ENCODE results near the gene GIMAP2.

Gene GIMAP2

GRCh38 chr7:150717814-150718420 lies 32.4 kb downstream of the GIMAP2 start:
- Histone ChIP-seq H3K4me2 (ENCODE audit: low read length) (no peak overlapping the region), H4K20me1 (ENCODE audit: insufficient read depth, low read length) (no peaks in the 10 kb centered on the region), H3K4me1 (ENCODE audit: insufficient read depth, low read length, severe bottlenecking) (no peaks in the 10 kb centered on the region), H2AFZ (ENCODE audit: low read length) (no peak overlapping the region), H3K9ac (ENCODE audit: low read length) (no peak overlapping the region), H3K79me2 (ENCODE audit: insufficient read depth, low read length) (no peaks in the 10 kb centered on the region), H3K27me3 (ENCODE audit: insufficient read depth, low read length) (peaks cover 8% of the 10 kb centered on the region; the same call in 1 of the 2 replicates), H3K9me2 (ENCODE audit: low read depth, low read length) (no peaks in the 10 kb centered on the region), H3K36me3 (ENCODE audit: insufficient read depth, low read length) (no peaks in the 10 kb centered on the region), H3K4me3 (ENCODE audit: low read depth, low read length, poor library complexity, severe bottlenecking) (no peak overlapping the region), H3K9me3 (ENCODE audit: low read length) (no peaks in the 10 kb centered on the region), H3K27ac (ENCODE audit: low read depth, low read length, poor library complexity, severe bottlenecking) (no peak overlapping the region), H3F3A (ENCODE audit: insufficient read depth, low read length) (no peaks in the 10 kb centered on the region)
- TF ChIP-seq CTCF (IDR thresholded peaks at IDR 0.05; ENCODE audit: low read length) (no peak), EZH2 (IDR thresholded peaks at IDR 0.05; ENCODE audit: borderline replicate concordance, low read length) (no peak)

- no peaks in the 10 kb centered on the region for H3K4me1 ChIP-seq (ENCODE audit: insufficient read depth, low read length, severe bottlenecking)
Observed at GRCh38 chr7:150719436-150719835, 33.9 kb downstream of the GIMAP2 start.

GRCh38 chr7:150719960-150720891 lies 34.7 kb downstream of the GIMAP2 start:
- no peaks in the 10 kb centered on the region for H3F3A ChIP-seq (ENCODE audit: insufficient read depth, low read length)
- no peak overlapping the region for H3K9ac ChIP-seq (ENCODE audit: low read length)
- H3K27me3 ChIP-seq (ENCODE audit: insufficient read depth, low read length), result peaks cover 8% of the 10 kb centered on the region; the same call in 1 of the 2 replicates
- H3K27ac ChIP-seq (ENCODE audit: low read depth, low read length, poor library complexity, severe bottlenecking), result no peak overlapping the region
- H3K4me3 ChIP-seq (ENCODE audit: low read depth, low read length, poor library complexity, severe bottlenecking), result no peak overlapping the region
- H3K9me3 ChIP-seq (ENCODE audit: low read length), result no peaks in the 10 kb centered on the region
- H4K20me1 ChIP-seq (ENCODE audit: insufficient read depth, low read length), result no peaks in the 10 kb centered on the region
- no peaks in the 10 kb centered on the region for H3K4me1 ChIP-seq (ENCODE audit: insufficient read depth, low read length, severe bottlenecking)
- no peaks in the 10 kb centered on the region for H3K79me2 ChIP-seq (ENCODE audit: insufficient read depth, low read length)
- TF ChIP-seq EZH2 (IDR thresholded peaks at IDR 0.05; ENCODE audit: borderline replicate concordance, low read length) (no peak), CTCF (IDR thresholded peaks at IDR 0.05; ENCODE audit: low read length) (no peak)
- H3K36me3 ChIP-seq (ENCODE audit: insufficient read depth, low read length), result no peaks in the 10 kb centered on the region
- H3K9me2 ChIP-seq (ENCODE audit: low read depth, low read length), result no peaks in the 10 kb centered on the region
- H3K4me2 ChIP-seq (ENCODE audit: low read length), result no peak overlapping the region
- H2AFZ ChIP-seq (ENCODE audit: low read length), result no peak overlapping the region

More at GRCh38 chr7:150719436-150719835, 33.9 kb downstream of the GIMAP2 start:
- no peak overlapping the region for H3K4me3 ChIP-seq (ENCODE audit: low read depth, low read length, poor library complexity, severe bottlenecking)
- no peaks in the 10 kb centered on the region for H3F3A ChIP-seq (ENCODE audit: insufficient read depth, low read length)
- TF ChIP-seq CTCF (IDR thresholded peaks at IDR 0.05; ENCODE audit: low read length), result no peak
- no peak for TF ChIP-seq EZH2 (IDR thresholded peaks at IDR 0.05; ENCODE audit: borderline replicate concordance, low read length)
- H3K9me2 ChIP-seq (ENCODE audit: low read depth, low read length), result no peaks in the 10 kb centered on the region
- peaks cover 8% of the 10 kb centered on the region; the same call in 1 of the 2 replicates for H3K27me3 ChIP-seq (ENCODE audit: insufficient read depth, low read length)
- no peak overlapping the region for H3K9ac ChIP-seq (ENCODE audit: low read length)
- H3K4me2 ChIP-seq (ENCODE audit: low read length), result no peak overlapping the region
- H3K79me2 ChIP-seq (ENCODE audit: insufficient read depth, low read length), result no peaks in the 10 kb centered on the region
- H4K20me1 ChIP-seq (ENCODE audit: insufficient read depth, low read length), result no peaks in the 10 kb centered on the region
- H2AFZ ChIP-seq (ENCODE audit: low read length), result no peak overlapping the region
- H3K36me3 ChIP-seq (ENCODE audit: insufficient read depth, low read length), result no peaks in the 10 kb centered on the region
- no peak overlapping the region for H3K27ac ChIP-seq (ENCODE audit: low read depth, low read length, poor library complexity, severe bottlenecking)
- H3K9me3 ChIP-seq (ENCODE audit: low read length), result no peaks in the 10 kb centered on the region

All from OCI-LY1 (cell line).